Skeletal muscle tissue (tissue), 4 donors: ENCODE data around the gene GRM3. TPM values are rescaled to one million over a fixed set of nuclear protein-coding genes. Genes with fewer than 3 reads are reported as not detected.

Source experiments
- H3K27ac ChIP-seq: one replicate; pipeline ENCODE4 v1.7.0; 2013; ENCODE audit warnings: mild to moderate bottlenecking, low read depth, low read length, inconsistent platforms
- H3K27me3 ChIP-seq, 3 donors: one replicate each; pipeline ENCODE4 v1.7.0; 2013; ENCODE audit warnings: low read length in 3 of 3; ENCODE audit not compliant: control insufficient read depth in 3 of 3, insufficient read depth in 3 of 3
- H3K36me3 ChIP-seq, 3 donors: one replicate each; pipeline ENCODE4 v1.7.0; 2013; ENCODE audit warnings: low read length in 3 of 3; ENCODE audit not compliant: control insufficient read depth in 3 of 3, insufficient read depth in 3 of 3
- H3K4me1 ChIP-seq, 3 donors: one replicate each; pipeline ENCODE4 v1.7.0; 2013; ENCODE audit warnings: low read length in 3 of 3, mild to moderate bottlenecking in 3 of 3; ENCODE audit not compliant: control insufficient read depth in 3 of 3, insufficient read depth in 3 of 3
- H3K4me3 ChIP-seq, 3 donors: one replicate each; pipeline ENCODE4 v1.7.0; 2013; ENCODE audit warnings: low read length in 3 of 3
- H3K9ac ChIP-seq, 3 donors: one replicate each; pipeline ENCODE4 v1.7.0; 2013; ENCODE audit warnings: low read length in 3 of 3, mild to moderate bottlenecking in 3 of 3, moderate library complexity in 2 of 3, low read depth in 1 of 3
- H3K9me3 ChIP-seq, 3 donors: one replicate each; pipeline ENCODE4 v1.7.0; 2013; ENCODE audit warnings: low read length in 3 of 3; ENCODE audit not compliant: control insufficient read depth in 3 of 3
- total RNA-seq: library from RNA; depleted of rRNA; stranded (reverse); fragments of >200 nt; gene quantifications from one replicate; pipeline ENCODE4 v1.2.3, GENCODE V29; 2014
- donor health status: Osteomylitis.

Gene GRM3
- total RNA-seq, 1 donor from 2014 or later: under 0.01 TPM

DNA sequence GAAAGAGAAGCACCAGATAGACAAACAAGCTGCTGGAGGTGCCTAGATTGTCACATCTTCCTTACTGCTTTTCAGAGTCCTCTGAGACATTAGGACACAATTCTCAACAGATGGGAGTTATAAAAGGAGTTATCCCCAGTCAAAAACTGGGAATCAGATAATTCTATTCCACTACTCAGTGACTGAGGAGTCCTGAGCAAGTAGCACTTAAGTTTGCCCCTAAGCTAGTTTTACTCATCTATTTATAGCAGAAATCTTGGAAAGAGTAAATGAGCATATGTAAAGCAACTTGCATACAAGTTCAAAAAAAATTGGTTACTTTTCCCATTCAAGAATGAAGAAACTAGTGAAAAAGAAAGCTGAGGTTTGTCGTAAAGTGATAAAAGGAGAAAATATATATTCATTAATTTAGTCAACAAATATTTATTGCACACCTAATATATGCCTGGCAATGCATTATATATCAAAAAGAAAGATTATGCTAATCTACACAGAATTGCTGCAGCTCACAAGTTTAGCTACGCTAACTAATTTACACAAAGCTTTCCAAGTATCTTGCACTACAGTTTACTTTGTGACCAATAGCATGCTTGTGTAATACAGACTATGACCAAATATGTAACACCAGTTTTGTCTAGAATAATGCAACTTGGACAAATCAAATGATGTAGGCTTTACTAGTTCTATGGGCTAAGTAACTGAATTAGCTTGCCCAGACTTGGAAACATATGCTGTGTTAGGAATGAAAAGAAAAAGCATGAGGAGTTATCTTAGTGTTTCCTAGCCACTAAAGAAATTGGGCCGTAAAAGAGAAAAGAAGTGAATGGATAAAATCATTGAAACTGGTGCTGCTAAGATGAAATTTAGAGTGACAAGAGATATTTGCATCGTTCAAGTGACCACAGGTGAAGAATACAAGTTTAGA is 106.3 kb downstream of the GRM3 start:
- Histone ChIP-seq H3K4me3 (no peak overlapping the region), H3K9me3 (no peaks in the 10 kb centered on the region), H3K9ac (no peak overlapping the region), H3K36me3 (no peaks in the 10 kb centered on the region), H3K4me1 (no peaks in the 10 kb centered on the region), H3K27ac (no peak overlapping the region), H3K27me3 (no peaks in the 10 kb centered on the region)

DNA sequence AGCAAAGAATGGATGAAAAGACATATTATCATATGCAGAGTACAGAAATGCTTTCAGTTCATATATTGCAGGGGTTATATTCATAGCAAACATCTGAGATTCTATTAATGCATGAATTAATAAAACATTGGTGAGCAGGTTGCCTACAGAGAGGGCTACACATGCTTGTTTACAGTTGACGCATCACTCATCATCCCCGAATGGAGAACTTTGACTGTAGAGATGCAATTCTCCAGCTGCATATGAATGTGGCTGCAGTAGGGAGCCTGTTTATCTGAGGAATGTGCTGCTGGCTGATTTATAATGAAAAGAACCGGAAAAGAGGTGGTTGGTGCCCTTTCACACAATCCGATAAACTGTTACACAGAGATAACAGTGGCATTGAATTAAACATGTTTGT is 116.5 kb downstream of the GRM3 start:
- Histone ChIP-seq H3K27me3 (no peaks in the 10 kb centered on the region), H3K36me3 (no peaks in the 10 kb centered on the region), H3K9ac (no peak overlapping the region), H3K27ac (no peak overlapping the region), H3K4me3 (no peak overlapping the region), H3K4me1 (no peaks in the 10 kb centered on the region), H3K9me3 (no peaks in the 10 kb centered on the region)

- Histone ChIP-seq H3K4me1 (no peaks in the 10 kb centered on the region), H3K27ac (no peak overlapping the region), H3K27me3 (no peaks in the 10 kb centered on the region), H3K4me3 (no peak overlapping the region), H3K9ac (no peak overlapping the region), H3K9me3 (no peaks in the 10 kb centered on the region), H3K36me3 (no peaks in the 10 kb centered on the region)
Observed at GRCh38 chr7:86762129-86762528, 118.4 kb downstream of the GRM3 start.

GRCh38 chr7:86765931-86766330 is 122.2 kb downstream of the GRM3 start:
- H3K36me3 ChIP-seq: no peaks in the 10 kb centered on the region
- H3K4me3 ChIP-seq: no peak overlapping the region
- H3K9ac ChIP-seq: no peak overlapping the region
- H3K4me1 ChIP-seq: no peaks in the 10 kb centered on the region
- H3K27me3 ChIP-seq: no peaks in the 10 kb centered on the region
- no peaks in the 10 kb centered on the region for H3K9me3 ChIP-seq
- H3K27ac ChIP-seq: no peak overlapping the region

DNA sequence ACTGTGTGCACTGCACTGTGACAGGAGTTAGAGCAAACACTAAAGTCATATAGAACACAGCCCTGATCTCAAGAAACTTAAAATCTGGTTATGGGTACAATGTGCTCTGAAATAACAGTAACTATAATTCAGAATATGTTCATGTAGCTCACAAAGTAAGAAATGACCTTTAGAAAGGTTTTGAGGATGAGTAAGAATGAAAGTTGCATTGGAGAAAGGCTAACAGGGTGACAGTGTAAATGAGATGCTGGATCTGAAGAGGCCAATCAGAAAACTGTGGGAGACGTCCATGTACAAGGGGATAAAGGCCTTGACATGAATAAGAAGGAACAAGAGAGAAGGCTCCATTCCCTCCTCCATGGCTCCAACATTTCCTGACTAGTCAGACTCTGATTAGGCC is 124.7 kb downstream of the GRM3 start:
- Histone ChIP-seq H3K27ac (no peak overlapping the region), H3K9me3 (no peaks in the 10 kb centered on the region), H3K27me3 (no peaks in the 10 kb centered on the region), H3K4me3 (no peak overlapping the region), H3K9ac (no peak overlapping the region), H3K36me3 (no peaks in the 10 kb centered on the region), H3K4me1 (no peaks in the 10 kb centered on the region)

- Histone ChIP-seq H3K4me3 (no peak overlapping the region), H3K9me3 (no peaks in the 10 kb centered on the region), H3K4me1 (no peaks in the 10 kb centered on the region), H3K27ac (no peak overlapping the region), H3K36me3 (no peaks in the 10 kb centered on the region), H3K9ac (no peak overlapping the region), H3K27me3 (no peaks in the 10 kb centered on the region)
Observed at GRCh38 chr7:86768967-86769760, 125.5 kb downstream of the GRM3 start.

- no peaks in the 10 kb centered on the region for H3K27me3 ChIP-seq
- no peak overlapping the region for H3K9ac ChIP-seq
- no peaks in the 10 kb centered on the region for H3K4me1 ChIP-seq
- no peak overlapping the region for H3K4me3 ChIP-seq
- H3K9me3 ChIP-seq: no peaks in the 10 kb centered on the region
- H3K36me3 ChIP-seq: no peaks in the 10 kb centered on the region
- H3K27ac ChIP-seq: no peak overlapping the region
Observed at GRCh38 chr7:86773309-86773708, 129.6 kb downstream of the GRM3 start.

GRCh38 chr7:86775203-86775602 is 131.5 kb downstream of the GRM3 start:
- Histone ChIP-seq H3K4me3 (no peak overlapping the region), H3K36me3 (no peaks in the 10 kb centered on the region), H3K4me1 (no peaks in the 10 kb centered on the region), H3K27ac (no peak overlapping the region), H3K9me3 (no peaks in the 10 kb centered on the region), H3K9ac (no peak overlapping the region), H3K27me3 (no peaks in the 10 kb centered on the region)

DNA sequence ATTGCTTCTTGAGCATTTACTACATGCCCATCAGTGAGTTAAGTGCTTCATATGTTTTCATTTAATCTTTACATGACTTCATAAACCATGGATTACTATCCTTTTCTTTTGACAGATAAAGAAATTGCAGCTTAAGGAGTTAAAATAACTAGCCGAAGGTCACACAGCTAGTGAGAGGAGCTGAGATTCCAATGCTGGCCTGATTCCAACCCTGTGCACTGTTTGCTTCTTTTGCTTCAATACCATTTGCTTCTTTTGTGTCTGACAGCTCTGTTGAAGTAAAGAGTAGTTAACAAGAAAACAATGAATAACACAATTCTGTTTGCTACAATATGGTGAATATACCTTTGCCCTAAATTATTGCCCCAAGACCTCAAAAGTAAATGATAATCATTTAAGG is 132.4 kb downstream of the GRM3 start:
- no peaks in the 10 kb centered on the region for H3K36me3 ChIP-seq
- H3K9me3 ChIP-seq: no peaks in the 10 kb centered on the region

DNA sequence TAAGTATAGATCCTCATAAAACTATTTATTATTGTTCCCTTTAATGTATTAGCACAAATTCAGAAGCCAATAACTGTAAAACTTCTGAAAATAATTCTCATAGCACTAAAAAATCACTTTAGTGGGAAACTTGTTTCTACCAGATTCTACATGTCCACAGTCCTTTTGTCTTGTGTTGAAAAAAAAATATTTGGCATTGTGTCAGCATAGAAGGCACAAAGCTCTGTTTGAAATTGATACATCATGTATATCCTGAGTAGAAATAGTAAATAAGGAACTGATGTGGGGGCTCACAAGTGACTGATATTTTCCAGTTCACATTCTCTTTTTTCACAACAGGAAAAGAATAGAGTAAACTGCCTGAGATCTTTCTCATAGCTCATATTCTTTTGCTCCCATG is 134.6 kb downstream of the GRM3 start:
- H3K36me3 ChIP-seq: no peaks in the 10 kb centered on the region
- H3K4me3 ChIP-seq: no peak overlapping the region
- H3K4me1 ChIP-seq: no peaks in the 10 kb centered on the region
- no peak overlapping the region for H3K27ac ChIP-seq
- H3K9ac ChIP-seq: no peak overlapping the region
- no peaks in the 10 kb centered on the region for H3K27me3 ChIP-seq
- H3K9me3 ChIP-seq: no peaks in the 10 kb centered on the region

More for the DNA sequence above, 132.4 kb downstream of the GRM3 start:
- no peak overlapping the region for H3K27ac ChIP-seq
- H3K4me1 ChIP-seq: no peaks in the 10 kb centered on the region
- no peaks in the 10 kb centered on the region for H3K27me3 ChIP-seq
- H3K9ac ChIP-seq: no peak overlapping the region
- H3K4me3 ChIP-seq: no peak overlapping the region
